NK-92 (cell line): ENCODE data around the gene RBP5.
A peak's percentile ranks its signal among the peaks of the same experiment; 100 is the strongest.

ENCODE experiments used
- DNase-seq: peaks from one replicate; lab custom pipeline; 2025; ENCODE audit not compliant: unreplicated experiment; lab: John Stamatoyannopoulos, UW

The RBP5 gene

DNA sequence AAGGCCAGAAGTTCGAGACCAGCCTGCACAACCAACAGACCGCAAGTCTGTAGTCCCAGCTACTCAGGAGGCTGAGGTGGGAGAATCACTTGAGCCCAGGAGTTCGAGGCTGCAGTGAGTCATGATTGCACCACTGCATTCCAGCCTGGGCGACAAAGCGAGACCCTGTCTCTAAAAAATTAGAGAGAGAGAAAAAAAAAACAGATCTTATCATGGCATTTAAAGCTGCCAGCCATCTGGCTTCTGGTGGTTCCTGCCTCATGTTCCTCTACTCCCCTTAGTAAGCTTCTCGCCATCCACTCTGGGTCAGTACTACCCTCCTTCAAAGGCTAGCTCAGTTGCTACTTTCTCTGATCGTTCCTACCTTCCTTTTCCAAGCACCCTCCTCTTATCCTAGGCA is 17.5 kb upstream of the RBP5 start:
- no peak for DNase-seq

DNA sequence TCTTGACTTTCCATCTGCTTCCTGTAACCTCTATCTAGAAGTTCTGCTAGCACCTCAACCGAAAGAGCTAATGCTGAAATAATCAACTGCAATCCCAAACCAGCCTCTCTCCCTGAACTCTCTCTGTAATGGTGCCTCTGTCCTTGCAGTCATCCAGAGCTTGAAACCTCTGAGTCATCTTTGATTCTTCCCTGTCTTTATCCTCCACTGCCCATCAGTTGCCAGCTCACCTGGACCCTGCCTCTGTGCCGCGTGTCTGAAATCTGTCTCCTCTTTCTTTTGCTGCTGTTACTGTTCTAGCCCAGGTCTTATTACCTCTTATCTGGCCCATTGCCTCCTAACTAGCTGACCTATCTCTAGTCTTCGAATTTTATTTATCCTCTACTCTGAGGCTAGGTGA is 17.0 kb upstream of the RBP5 start:
- DNase-seq: no peak

DNA sequence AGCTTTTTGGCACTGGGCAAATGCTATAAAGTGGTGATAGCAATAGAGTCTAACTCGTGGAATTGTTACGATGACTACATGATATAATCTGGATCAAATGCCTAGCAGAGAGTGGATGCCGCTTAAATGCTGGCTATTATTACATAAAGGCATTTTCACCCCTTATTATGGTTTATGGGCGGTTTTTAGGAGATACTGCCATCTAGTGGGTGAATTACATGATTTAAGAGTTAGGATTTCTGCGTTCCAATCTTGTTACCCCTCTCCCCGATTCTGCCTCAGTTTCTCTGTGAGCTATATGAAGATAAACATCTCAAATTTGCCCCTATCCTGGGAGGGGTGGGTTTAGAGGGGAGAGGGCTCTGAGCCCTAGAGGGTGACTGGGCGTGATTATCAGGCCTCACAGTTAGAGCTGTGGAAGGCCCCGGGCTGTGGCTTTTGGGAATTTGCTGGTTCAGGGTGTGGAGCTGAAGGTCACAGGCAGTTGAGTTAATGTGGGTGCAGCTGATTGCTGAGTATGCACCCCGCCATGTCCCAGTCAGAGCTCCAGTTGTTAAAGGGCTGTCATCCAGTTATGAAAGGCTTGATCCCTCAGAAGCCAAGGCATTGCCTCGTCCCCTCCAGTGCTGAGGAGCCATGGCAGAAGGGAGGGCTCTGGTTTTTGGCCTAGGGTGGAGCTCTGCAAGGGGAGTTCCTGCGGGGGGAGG is 15.9 kb upstream of the RBP5 start:
- no peak for DNase-seq

DNA sequence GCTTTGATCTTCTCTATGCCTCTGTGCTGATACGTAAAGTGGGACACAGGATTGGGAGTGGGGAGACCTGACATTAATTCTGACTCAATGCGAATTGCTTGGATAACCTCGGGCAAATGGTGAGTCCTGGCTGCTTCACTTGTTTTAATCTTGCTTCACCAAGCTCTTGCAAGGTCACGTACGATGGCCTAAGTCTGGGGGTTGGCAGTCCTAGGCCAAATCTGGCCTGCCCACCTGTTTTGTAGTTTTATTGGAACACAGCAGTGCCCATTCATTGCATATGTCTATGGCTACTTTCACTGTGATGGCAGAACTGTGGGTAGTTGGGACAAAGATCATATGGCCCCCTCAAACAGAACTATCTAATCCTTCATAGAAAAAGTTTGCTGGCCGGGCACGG is 14.9 kb upstream of the RBP5 start:
- no peak for DNase-seq

DNA sequence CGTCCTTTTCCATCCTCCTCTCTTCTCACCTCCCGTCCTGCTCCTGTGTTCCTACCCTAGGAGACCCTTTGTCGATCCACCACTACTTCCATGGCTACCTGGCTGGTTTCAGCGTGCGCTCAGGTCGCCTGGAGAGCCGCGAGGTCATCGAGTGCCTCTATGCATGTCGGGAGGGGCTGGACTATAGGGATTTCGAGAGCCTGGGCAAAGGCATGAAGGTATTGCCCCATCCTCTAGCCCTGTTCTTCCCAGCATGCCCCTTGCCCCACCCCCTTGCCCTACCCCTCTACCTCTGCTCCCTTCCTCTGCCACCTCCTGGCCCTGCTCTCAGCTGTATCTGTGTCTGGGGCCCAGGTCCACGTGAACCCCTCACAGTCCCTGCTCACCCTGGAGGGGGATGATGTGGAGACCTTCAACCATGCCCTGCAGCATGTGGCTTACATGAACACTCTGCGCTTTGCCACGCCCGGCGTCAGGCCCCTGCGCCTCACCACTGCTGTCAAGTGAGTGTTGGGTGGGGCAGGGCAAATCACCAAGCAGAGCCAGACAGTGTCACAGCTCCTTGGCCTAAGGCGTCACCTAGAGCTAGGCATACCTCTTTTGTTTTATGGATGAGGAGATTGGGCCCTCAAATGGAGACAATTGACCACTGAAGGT is 14.2 kb upstream of the RBP5 start:
- no peak for DNase-seq

DNA sequence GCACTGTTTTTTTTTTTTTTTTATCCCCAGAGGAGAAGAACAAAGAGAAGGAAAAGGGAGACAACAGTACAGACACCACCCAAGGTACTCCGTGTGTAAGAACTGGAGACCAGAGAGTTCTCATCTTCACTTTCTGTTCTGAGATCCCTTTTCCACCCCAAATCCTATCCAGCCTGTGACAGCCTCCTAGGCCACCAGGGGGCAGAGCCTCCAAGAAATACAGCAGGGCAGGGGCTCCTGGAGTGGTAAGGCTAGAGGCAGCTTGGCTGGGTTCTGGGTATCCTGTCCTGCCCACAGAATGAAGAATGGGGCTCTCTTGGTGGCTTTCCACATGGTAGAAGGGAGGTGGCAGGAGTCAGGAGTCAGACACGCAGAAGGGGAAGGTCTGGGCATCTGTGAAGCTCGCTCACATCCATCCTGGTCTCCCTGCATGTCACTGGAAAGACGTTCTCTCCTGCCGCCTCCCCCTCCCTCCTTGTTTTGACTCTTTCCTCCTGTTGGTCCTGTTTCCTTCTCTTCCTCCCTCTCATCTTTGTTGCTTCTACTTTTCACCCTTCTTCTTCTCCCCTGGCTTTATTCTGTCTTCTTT is 13.5 kb upstream of the RBP5 start:
- no peak for DNase-seq

DNA sequence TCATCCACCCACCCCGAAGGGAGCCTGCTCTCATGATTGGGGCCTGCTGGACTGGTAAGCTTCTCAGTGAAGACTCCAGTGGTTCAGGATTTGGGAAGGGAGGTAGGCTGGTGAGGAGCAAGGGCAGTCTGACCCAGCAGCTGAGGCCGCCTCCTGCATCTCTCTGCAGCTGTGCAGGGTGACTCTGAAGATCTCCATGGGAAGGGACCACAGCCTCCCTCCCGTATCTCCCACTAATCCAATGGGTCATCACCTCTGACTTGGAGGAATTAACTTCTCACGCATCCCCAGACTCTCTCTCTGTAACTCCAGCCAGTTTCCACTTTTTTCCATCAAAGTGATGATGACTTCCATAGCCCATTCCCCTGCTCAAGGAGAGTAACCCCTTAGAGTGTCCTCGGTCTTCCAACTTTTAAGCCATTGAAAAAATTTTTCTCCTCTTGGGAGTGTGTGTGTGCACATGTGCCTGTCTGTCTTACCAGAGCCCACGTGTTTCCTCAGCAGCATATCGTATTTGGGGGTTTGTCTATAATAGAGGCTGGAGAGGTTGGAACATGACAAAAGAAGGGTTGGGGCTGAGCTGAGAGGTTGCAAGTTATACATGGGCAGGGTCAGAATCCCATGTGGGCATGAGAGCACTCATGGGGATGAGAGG is 12.8 kb upstream of the RBP5 start:
- DNase-seq: no peak

DNA sequence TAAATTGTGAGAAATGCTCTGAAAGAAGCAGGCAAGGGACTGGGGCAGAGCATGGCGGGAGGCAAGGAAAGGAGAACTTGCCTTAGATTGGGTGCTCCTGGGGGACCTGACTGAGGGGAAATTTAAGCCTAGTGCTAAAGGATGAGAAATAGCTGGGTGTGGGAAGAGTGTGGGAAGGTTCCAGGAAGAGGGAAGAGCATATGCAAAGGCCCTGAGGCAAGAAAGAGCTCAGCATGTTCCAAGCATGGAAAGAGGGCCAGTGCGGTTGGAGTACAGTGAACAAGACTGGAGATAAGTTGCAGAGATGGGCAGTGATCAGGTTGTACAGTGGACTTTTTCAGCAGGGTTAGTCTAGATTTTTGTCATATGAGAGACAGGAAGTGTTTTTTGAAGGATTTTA is 10.5 kb upstream of the RBP5 start:
- DNase-seq: no peak

DNA sequence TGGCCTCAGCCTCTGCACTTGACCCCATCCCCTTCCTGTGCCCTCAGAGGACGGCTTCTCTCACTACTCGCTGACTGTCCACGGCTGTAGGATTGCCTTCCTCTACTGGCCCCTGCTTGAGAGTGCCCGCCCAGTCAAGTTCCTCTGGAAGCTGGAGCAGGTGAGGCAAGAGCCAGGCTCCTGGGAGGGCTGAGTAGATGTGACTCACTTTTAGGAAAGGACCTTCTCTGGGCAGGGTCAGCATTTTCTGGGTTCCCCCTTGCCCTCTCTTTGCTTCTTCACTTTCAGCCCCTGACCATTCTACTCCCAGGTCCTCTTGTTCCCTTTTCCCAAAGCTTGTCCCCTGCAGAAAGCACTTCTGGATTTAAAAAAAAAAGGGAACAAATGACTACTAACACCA is 9.2 kb upstream of the RBP5 start:
- DNase-seq: no peak

DNA sequence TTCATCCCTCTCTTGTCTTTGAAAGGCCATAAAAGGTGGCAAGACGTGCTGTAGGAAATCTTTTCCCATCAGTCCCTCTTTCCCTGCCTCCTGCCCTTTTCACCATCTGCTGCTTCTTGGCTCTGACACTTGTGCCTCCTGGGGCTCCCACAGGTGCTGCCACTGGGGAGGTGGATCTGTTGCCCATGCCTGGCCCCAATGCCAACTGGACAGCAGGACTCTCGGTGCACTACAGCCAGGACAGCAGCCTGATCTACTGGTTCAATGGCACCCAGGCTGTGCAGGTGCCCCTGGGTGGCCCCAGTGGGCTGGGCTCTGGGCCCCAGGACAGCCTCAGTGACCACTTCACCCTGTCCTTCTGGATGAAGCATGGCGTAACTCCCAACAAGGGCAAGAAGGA is 8.0 kb upstream of the RBP5 start:
- DNase-seq: no peak

DNA sequence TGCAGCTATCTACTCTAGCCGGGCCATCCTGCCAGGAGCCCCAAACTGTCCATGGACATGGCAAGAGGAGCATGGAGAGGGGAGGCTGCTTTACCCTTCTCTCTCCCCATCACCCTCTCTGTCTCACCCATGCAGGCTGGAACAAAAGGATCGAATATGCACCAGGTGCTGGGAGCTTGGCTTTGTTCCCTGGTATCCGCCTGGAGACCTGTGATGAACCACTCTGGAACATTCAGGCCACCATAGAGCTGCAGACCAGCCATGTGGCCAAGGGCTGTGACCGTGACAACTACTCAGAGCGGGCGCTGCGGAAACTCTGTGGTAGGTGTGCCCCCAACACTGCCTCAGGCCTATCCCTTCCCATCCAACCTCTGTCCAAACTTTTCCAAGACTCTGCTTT is 7.4 kb upstream of the RBP5 start:
- DNase-seq: no peak

DNA sequence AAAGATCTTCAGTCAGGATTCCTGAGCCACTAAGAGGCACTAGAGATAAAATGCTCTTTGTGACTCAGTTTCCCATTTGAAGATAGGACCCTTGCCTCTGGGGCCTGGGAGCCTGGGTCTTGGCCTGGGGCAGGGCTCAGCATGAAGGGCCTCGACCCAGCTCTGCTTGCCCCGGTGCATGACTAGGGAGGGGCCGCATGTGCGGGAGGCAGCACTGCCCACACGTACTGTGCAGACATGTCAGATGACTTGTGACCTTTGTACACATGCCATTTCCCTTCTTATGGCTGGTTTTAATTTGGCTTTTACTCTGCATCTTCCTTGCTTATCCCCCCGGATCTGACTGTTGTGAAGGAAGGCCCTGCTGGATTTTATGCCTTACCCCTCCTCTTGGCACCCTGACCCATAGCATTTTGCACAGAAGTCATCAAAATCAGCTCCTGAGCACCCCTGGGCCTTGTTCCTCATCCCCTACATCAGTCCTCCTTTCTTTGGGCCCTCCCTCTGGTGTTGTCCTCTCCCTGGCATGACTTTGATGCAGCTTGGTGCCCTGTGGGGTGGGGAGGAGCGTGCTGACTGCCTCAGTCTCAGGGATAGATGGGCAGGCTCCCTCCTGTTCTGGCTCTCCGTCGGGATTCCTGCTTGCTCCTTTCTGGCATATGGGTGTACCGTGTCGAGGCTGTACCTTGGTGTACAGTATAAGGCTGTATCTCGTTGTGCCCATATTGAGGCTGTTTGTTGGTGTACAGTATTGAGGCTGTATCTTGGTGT is 5.9 kb upstream of the RBP5 start:
- DNase-seq: no peak

DNA sequence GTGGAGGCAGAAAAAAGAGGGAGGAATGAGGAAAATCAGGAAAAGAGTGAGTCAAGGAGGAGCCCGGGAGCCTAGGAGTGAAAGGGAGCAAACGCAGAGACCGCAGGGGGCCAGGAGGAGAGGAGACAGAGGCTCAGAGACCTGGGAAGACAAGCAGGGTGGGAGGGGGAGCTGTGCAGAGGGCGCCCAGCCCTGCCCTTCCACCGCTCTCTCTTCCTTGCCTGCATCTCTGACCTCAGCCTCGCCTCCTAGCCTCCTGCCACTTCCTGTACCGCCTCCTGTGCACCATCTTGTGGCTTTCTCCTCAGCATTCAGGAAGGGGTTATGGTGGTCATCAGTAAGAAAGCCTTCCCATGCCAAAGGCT is 2.8 kb upstream of the RBP5 start:
- no peak for DNase-seq

DNA sequence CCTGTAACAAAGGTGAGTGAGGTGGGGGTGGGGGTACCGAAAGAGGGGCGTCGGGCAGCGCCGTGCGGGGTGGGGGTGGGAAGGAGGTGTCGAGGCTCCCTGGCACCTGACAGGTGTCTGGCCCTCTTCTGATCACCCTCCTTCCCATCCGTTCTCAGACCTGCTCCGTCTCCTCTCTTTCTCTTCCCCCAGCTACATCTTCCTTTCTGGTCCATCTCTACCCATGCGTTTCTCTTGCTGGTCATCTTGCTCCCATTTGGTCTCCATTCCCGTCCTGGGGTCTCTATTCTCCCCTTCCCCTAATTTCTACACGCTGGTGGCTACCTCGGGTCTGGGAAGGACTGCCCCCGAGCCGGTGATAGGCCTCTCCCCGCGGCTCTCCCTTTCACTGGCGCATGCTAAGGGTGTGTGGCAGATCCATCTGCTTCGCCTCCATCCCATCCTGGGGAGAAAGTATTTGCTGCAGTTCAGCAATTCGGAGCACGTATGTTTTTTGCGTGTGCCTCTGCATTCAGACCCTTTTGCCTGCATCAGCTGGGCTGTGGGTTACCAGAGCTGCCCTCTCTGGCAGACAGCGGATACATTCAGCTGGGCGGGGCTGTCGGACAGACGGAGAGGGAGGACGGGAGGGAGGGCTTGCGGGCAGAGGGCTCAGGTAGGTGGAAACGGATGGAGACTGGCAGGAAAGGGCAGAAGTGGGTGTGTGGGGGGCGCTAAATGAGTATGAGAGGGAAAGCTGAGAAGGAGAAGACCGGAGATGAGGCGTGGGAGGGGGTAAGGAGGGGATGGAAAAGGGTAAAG is 2.2 kb upstream of the RBP5 start:
- DNase-seq: no peak

DNA sequence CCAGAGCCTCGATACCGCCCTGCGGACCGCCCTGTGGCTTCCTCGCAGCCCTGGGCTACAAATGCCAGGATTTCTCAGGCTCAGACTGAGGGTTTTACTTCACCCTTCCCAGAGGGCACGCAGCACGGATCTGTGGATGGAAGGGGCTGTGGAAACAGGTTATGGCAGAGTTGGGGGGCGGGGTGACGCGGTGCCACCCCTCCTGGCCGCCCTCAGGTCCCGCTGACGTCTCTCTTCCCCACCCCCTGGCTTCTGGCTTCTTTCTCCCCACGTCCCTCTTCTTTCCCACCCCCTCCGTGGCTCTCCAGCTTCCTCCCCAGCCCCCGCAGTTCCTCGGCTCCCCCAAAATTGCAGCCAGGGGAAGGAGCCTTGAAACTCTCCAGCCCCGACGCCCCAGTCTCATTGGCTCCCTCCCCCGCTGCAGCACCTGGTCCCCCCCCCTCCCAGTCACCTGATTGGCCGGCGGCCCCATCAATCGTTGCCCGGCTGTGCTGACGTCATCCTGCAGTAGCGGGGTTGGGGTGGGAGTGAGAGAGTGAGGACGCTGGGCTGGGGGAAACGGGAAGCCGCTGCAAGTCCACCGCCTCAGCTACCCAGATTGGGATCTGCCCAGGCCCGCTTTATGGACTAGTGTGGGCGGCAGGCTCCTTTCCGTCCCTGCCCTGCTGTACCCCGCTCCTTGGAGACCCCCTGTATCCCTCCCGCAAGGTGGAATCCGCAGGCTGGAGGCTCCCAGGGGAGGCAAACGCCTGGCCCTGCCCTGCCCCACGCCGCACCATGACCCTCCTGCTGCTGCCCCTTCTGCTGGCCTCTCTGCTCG is 1.4 kb upstream of the RBP5 start, which contains the start of gene CLSTN3:
Gene CLSTN3, plus strand, starts transcription at position 500 of the 820 bp plus-strand sequence. Its CDS starts 278 bp downstream, at position 778.
- peak; percentile 30 for DNase-seq

DNA sequence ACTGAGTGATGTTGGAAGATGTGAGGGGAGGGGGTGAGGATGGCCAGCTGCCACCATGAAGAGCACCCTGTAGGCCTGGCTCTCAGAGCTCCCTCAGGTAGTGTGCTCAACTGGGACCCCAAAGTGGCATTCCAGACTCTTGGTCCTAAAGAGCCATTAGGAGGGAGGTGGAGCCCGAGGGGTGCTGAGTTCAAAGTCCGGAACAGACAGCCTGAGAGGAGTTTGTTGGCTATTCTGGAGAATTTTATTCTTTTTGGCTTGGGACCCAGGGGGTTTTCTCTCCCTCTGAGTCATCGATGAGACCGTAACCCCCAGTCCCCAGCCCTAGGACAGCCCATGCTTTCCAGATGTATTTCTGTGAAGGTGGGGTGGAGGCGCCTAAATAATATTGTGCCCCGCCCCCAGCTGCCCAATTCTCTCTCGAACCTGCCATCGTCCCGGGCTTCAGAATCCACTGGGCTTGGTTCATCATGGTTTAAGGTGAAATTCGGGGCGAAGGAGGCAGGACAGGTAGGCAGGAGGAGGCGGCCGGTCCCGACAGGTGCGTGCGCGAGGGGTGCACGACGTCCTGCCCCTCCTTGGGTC is 690 bp upstream of the RBP5 start:
- no peak for DNase-seq

DNA sequence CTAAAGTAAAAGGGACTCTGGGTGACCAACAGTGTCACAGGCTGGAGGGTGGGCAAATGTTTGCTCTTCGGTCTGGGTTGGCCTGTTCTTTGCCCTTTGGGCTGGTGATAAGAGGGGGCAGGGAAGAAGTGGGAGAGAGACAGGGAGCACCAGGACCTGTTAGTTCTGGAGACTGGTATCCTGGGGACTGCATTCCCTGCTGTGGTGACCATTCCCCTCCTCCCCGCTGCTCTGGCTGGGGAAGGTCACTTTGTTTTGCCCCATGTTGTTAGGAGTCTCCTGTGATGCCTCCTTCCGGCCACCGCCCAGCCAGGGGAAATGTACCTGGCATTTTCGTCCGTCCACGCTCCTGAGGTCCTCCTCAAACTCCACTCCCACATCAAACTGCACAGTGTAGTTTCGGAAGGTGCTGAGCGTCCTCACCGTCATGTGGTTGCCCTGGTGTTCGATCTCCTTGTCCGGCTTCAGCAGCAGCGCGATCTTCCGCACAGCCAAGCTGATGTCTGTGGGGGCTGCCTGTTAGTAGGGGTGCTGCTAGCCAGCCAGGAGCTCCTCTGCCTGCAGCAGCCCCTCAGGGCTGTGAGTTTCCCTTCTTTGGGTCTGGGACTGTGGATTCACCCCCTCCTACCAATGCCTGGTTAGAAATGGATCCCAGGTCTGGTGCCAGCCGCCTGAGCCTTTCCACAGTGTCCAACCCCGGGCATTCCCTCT is 618 bp downstream of the RBP5 start:
- no peak for DNase-seq

DNA sequence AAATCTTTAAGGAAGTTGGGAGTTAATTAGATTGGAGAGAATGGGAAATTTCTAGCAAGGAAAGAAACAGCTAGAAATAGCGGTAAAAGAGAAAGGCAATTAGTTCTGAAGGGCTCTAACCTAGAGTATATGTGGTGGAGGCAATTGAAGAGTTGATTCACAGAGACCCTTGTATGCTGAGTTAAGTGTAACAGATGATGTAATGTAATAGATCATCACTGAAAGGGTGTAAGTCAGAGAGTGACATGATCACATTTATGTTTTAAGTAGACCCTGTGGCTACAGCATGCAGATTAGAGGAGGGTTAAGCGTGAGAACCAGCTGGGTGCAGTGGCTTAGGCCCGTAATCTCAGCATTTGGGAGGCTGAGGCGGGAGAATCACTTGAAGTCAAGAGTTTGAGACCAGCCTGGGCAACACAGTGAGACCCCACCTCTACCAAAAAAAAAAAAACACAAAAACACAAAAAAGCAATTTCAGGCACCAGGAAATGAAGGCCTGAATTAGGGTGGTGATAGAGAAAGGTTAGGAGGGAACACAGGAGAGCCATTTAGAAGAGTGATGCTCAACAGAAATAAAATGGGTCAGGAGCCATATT is 3.0 kb downstream of the RBP5 start:
- no peak for DNase-seq
